ENCODE results near the gene GPC1.
A peak's percentile ranks its signal among the peaks of the same experiment; 100 is the strongest.

GPC1 gene

GRCh38 chr2:240431661-240432424 is 3.6 kb upstream of the GPC1 start:
- DNase-seq: no peak

DNA sequence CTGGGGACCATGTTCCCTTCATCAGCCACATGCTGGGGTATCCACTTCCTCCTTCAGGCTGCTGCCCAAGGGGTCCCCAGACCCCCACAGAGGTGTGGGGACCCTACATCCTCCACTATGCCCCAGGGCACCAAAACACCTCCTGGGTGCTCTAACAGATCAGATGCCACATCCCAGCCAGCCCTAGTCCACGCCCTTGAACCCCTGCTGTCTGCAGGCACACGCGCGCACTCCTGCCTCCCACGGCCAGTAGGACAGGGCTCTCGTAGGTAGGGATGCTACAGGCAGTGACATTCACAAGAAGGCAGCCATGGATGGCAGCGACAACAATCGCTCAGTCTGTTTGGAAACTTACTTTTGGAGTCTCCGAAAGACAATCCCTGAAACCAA is 3.0 kb upstream of the GPC1 start:
- DNase-seq: no peak

GRCh38 chr2:240432820-240433801 is 2.4 kb upstream of the GPC1 start:
- DNase-seq: no peak

DNA sequence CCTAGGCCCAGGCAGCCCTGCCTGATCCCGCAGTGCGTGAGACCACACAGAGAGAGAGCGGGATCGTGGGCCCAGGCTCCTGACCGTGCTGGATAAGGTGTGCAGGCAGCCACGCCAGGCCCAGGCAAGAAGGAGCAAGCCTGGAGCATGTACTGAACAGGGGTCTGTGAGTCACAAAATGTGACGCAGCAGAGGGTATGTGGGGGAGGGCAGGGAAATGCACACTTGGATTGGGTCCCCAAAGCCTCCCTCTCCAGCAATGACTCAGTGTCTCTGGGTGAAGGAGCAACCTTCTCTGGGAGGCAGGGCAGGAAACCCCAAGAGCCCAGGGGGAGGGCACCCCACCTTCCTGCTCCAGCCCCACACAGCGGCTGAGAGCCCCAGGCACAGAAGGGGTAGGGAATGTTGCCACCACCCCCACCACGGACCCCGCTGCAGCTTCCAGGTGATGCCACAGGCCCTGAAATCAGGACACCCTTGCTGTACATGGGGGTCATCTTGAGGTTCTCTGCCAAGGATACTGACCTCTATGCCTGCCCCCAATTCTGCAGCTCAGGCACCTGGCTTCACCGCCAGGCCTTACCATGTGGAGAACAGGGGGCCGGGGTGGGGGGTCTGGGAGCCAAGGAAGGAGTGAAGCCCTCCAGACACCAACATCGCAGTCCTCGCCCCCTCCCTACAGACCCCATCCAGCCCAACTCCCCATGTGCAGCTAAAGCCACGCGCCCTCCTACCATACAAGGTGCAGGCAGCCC is 1.3 kb upstream of the GPC1 start:
- no peak for DNase-seq

DNA sequence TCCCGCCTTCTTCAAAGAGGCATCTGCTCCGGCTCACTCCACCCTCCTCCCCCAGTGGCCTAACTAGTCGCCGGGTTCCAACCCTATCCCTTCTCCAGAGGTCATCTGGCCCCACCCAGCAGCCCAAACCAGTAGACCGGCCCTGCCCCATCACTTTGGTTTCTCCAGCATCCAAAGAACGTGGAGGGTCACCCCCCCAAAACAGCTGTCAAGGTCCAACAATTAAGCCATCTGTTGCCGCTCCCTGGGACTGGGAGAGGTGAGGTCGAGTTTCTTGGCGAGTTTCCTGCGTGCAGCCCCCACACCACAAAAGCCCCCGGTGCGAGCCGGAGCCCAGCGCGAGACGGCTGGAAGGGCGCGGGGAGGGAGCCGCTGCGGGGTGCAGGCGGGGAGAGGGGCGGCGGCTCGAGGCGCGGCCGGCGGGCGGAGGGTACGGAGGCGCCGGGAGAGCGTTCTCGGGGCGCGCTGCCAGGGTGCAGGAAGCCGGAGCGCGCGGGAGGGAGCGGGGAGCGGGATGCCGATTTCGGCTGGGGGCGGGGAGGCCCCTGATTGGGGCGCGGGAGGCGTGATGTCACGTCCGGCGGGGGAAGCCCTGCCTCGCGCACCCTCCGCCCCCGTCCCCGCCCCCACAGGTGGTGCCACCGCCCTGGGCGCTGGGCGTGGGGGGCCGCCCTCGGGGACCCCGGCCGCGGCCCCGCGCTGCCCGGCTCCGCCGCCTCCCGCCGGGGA is 571 bp upstream of the GPC1 start:
- peak; percentile 75 to 87 for DNase-seq

DNA sequence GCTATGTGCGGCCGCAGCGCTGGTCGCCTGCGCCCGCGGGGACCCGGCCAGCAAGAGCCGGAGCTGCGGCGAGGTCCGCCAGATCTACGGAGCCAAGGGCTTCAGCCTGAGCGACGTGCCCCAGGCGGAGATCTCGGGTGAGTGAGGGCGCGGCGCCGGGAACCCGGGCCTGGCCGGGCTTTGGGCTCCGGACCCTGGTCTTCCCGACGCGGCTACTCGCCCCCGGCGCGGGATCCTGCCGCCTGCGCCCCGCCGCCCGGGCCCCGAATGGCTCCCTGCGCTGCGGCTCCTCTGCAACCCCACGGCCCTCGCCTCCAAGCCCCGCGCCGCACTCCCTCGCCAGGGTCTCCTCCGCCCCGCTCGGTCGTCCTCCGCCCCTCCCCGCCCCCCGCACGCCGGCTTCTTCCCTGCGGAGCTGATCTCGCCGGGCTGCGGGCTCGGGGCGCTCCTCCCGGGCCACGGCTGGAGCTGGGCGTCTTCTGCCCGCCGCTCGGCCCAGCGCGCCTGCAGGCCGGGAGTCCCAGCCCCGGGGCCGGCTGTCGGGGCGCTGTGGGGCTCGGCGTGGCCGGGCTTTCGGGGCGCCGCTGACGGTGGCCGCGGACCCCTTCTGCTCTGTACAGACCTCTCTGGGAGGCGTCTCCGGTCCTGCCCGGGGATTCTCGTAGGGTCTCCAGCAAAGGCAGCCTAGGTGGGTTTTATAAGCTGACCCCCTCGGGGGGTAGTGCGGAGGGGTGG is 652 bp downstream of the GPC1 start:
- DNase-seq: no peak

DNA sequence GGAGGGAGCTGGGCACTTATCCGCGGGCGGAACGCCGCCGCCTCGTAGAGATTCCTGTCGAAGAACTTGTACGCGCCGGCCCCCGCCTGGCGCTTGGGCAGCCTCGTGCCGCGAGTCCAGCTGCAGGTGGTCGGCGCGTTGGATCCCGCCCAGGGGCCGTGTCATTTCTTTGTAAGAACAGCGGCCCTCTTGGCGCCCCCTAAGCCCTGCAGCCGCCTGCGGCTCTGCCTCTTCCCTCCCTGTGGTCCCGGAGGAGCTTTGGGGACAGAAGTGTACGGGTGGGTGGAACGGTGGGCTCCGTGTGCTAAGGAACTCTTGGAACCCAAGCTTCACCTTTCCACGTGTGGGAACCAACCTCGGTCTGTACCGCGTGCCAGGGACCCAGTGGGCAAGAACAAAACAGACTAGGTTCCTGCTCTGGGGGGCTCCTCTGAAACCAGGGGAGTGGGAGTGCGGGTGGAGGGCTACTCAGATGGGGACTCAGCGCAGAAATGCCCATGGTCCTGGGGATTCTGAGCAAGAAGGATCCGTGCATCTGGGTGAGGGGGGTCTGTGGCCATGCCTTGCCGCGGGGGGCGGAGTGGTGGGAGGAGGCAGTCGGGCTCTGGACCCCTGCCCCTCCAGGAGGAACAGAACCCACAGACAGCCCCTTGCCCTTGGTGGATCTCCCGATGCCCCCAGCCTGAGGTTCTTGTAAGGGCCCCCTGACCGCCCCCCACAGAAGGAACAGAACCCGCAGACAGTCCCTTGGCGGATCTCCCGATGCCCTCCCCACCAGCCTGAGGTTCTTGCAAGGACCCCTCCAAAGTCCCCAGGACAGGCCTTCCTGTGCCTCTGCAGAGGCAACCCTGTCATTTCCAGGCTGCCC is 1.5 kb downstream of the GPC1 start:
- DNase-seq: no peak

GRCh38 chr2:240437551-240437860 is 2.0 kb downstream of the GPC1 start:
- DNase-seq: no peak

GRCh38 chr2:240437861-240438809 is 2.7 kb downstream of the GPC1 start:
- DNase-seq: peak; percentile 37 to 60

DNA sequence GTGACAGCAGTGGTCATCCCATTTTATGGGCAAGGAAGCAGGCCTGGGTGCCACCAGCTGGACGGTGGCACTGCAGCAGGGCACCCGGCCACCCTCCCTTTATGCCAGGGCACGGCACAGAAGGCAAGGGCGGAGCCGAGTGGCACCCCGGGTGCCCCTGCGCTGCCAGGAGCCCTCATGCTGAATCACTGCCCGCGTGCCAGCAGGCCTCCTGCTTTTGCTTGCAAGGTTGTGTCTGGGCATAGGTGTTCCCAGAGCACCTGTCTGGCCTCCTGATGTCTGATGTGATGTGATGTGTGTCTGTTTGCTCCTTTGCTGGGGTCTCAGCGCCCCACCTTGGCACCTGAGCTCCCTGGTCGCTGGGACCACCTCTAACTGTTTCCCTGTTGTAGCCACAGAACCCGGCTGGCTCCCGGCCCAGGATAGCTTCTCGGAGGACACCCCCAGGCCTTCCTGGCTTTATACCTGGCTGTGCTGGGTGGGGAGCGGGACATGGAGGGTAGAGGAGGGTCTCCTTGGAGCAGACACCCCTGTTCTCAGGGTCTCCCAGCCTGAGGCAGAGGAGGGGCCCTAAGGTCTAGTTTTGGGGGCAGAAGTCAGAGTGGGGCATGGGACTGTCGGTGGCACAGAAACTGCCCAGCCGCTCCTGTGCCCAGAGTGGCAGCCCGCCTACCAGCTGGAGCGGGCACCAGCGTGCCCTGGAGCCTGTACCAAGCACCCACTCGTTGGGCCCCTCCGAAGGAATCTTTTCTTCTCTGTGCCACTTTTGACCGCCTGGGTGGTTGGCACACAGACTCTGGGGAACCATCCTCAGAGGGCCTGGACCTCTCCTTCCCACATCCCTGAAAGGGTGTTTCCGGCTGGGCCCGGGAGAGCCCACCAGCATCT is 3.6 kb downstream of the GPC1 start:
- no peak for DNase-seq

GRCh38 chr2:240439698-240440151 is 4.3 kb downstream of the GPC1 start:
- DNase-seq: no peak

- no peak for DNase-seq
Observed at GRCh38 chr2:240440251-240440650, 4.8 kb downstream of the GPC1 start.

DNA sequence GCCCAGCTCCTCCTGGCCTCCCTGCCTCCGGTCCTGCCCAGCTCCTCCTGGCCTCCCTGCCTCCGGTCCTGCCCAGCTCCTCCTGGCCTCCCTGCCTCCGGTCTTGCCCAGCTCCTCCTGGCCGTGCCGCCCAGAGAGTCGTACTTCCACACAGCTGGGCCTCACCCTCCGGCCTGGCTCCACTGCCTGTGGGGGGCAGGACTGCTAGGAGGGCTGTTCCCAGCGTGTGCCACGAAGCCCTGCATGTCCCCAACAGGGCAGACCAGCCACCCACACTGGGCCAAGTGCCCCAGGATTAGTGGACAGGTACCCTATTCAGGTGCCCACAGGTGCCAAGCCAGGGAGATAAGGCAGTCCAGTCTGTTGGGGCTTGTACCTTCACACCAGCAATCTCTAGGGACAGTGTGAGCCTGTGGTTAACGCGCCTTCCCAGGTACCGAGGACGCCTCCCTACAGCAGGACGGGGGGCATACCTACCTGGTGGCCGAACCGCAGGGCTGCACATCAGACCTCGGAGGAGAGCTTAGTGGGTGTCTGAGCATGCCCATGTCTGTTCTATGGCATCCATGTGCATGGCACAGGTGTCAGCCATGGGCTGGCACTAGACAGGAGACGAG is 5.3 kb downstream of the GPC1 start:
- no peak for DNase-seq

DNA sequence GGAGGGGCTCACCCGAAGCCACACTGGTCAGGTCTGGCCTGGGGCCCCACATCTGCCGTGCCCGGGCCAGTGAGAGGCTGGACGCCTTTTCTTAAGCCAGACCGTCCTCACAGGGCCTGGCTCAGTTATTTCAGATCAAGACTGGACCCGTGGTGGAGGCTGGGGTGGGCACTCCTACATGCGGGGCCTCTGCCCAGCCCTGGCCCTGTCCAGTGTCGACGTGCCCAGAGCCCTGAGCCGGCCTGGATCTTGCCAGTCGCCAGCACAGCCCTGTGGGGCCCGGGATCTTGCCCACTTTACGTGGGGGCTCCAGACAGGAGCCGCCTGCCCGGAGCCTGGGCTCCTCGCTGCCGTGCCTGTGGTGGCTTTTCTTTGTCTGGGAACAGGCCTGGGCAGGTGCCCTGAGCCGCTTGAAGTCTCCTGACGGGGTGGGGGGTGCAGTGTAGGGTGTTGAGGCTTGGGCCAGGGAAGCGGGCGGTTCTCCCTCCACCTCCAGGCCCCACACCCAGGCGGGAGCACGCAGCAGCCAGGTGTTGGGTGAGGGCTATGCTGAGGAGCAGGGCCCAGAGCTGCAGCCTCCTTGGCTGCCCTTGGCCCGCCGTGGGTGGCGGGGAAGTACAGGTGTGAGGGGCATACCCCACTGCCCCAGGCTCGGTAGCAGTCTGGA is 6.0 kb downstream of the GPC1 start:
- no peak for DNase-seq

GRCh38 chr2:240441993-240442411 is 6.5 kb downstream of the GPC1 start:
- DNase-seq: no peak

DNA sequence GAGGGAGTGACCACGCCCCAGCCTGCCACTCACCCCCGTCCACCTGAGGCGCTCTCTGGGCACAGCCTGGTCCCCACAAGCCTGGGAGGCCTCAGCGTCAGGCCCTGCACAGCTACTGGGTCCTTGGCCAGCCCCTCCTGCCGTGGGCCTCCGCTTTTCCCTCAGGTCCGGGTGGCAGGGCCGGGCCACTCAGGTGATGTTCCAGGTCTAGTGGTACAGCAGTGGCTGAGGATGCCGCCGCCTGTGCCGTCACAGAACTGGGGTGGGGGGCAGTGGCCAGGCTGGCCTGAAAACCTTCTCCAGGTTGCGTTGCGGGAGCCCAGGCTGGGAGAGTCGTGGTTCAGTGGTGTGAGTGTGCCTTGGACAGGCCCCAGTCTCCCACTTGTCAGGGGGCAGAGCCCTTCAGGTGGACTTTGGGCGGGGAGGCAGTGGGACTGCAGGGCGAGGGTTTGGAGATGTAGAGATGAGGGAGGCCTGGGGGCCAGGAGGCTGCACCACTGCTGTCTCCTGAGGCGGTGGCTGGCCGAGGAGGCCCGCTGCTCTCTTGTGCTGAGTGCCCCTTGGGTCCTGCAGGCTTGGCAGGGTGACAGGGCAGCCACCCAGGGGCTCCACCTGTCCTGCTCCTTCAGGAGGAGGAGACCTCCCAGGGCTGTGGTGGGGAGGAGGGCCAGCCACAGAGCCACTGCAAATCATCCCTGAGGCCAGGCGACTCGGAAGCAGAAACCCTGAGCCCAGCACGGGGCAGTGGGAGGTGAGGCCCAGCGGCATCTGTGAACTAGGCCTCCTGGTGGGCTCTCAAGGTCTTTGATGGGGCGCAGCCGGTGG is 7.6 kb downstream of the GPC1 start:
- DNase-seq: no peak

DNA sequence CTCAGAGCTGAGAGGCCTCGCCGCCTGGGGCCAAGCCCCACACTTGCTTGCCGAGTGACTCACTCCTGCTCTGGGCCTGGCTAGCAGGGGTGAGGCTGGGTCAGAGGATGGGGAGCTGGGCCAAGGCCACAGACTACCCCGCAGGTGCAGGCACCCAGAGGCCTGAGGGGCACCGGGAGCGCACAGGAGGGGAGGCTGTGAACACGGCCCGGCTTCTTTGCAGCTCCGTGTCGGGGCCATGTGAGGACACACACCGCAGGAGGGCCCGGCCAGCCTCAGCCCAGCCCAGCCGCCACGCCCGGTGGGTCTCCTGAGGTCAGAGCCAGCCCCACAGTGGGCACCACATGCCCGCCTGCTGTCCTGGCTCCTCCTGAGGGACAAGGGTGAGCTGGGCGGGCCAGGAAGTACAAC is 8.4 kb downstream of the GPC1 start:
- no peak for DNase-seq

Measured in NCI-H1930 (cell line).